GM21528 (cell line): ENCODE results near the gene EEF1AKMT3.

Experiments
- ATAC-seq: cut with Tn5 transposase; IDR thresholded peaks from one replicate; pipeline ENCODE4 v1.9.1; 2021; ENCODE audit warnings: mild to moderate bottlenecking, moderate library complexity; ENCODE audit not compliant: unreplicated experiment, low FRiP score

Gene EEF1AKMT3

GRCh38 chr12:57734591-57734990 is 37.8 kb upstream of the EEF1AKMT3 start:
- ATAC-seq = no peak

GRCh38 chr12:57735198-57735855 is 37.1 kb upstream of the EEF1AKMT3 start:
- ATAC-seq = no peak

DNA sequence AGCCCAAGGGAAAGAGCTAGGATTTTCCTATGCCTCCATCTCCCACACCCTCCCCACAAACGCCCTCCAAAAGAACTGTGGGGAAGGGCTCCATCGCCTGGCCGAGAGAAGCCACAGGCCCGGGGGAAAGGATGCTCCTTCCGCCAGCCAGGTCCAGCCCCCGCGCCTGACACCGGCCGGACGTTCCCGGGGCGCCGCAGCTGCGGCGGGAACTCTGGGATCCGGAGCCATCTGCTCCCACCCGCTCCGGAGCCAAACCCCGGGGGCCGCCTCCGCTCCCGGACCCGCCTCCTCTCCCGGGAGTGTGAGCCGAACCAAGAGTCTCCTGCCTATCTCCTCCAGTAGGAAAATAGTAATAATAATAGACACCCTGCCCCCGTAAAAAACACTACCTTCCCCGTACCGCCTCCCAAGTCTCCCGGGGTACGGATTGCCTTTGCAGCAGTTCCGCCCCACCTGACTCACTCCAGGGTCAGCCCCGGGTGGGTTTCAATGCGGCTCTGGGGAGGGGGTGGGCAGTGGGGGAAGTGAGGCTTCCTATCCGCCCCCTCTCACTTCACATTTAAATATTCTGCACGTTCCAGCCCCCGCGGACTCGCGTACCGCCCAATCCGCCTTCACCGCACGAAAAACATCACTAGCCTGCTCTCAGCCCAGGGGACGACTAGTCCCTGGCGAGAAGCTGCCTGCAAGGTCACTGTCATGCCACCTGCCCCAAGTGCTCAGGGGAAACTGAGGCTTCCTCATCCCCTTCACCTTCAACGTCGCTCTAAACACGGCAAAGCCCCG is 36.3 kb upstream of the EEF1AKMT3 start:
- ATAC-seq = no peak

DNA sequence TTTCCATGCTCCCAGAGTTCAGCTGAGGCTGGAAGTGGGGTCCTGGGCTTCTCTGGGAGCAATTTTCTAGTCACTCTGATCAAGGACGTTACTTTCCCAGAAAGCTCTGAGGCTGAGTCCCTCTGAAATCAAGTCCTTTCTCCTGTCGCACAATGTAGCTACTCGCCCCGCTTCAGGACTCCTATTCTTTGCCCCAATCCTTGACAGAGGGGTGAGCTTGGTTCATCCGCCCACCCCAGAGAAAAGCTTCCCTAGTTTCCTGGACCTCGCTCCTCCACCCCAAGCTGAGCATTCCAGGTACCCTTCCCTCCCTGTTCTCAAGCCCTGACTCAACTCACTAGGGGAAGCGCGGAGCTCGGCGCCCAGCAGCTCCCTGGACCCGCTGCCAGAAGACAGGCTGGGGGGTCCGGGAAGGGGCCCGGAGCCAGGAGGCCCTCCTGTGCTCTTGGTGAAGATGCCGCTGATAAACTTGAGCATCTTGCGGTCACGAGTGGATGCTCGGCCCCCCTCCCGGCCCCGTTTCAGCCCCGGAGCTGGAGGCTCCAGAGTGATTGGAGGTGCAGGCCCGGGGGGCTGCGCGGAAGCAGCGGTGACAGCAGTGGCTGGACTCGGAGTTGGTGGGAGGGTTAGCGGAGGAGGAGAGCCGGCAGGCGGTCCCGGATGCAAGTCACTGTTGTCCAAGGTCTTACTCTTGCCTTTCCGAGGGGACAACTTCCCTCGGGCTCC is 35.5 kb upstream of the EEF1AKMT3 start:
- no peak for ATAC-seq

DNA sequence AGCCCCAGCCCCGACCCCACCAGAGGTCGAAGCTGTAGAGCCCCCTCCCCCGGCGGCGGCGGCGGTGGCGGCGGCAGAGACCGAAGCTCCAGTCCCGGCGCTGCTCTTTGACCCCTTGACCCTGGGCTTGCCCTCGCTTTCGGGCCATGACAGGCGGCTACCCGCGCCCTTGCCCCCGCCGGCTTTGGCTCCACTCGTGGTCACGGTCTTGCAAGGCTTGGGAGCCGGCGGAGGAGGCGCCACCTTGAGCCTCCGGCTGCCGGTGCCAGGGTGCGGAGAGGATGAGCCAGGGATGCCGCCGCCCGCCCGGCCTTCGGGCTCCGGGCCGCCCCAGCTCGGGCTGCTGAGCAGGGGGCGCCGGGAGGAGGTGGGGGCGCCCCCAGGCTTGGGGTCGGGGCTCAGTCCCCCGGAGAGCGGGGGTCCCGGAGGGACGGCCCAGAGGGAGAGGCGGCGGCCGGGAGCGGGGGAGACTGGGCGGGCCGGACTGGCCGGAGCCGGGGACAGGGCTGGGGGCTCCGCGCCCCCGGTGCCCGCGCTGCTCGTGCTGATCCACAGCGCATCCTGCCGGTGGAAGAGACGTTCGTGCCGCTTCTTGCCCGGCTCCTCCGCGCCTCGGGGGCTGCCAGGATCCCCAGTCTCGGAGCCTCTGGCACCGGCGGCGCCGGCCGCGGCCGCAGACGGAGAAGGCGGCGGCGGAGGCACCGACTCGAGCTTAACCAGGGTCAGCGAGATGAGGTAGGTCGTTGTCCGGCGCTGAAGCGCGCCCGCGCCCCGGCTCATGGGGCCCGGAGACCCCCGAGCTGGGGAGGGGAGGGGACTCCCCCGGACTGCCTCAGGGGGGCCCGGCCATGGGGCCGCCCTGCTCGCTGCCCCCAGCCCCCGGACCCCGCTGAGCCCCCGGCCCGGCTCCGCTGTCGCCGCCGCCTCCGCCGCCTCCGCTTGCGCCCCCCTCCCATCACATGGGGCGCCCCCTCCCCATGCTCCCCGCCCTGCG is 34.6 kb upstream of the EEF1AKMT3 start:
- ATAC-seq = no peak

DNA sequence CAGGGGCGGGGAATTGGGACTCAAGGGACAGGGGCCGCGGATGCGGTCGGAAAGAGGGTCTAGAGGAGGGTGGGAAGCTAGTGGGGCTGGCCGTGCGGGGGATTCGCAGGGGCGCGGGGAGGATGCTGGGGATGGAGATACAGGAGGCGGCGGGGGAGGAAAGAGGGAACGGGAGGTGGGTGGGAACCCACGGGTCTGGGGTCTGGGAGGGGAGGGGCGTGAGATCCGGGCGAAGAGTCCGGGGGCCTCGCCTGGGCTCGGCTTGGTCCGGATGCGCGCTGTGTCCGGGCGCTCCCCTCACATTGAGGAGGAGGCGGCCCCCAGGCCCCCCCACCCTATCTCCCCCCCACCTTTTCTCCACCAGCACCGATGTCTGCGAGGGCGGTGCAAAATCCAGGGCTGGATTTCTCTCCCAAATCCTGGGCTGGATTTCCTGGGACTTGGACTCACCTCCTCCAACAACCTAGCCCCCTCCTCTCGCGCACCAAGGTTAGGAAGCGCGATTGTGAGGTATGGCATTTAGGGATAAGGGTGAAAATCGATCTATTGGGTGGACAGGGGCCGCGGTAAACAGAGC is 33.7 kb upstream of the EEF1AKMT3 start, which contains the start of gene AGAP2:
Gene AGAP2 (minus strand): TSS at position 82 of the 577 bp plus-strand sequence. CDS start 496 bp downstream, outside the sequence.
- ATAC-seq = no peak

DNA sequence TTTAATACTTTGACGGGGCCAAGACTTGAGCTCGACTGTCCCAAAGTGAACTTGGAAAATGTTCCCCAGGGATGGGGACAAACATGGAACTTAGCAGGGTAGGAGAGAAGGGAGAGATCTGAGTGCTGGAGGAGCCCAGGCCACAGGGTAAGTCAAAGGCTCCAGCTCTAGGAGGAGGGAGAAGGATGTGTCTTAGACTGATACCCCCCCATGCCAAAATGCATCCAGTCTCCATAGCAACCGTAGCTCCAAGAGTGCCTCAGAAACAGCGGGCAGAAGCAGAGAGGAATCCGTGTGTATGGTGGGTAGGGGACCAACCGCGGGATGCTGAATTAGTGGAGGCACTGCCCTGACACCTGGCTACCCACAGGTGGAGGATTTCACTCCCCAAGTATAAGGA is 33.0 kb upstream of the EEF1AKMT3 start:
- ATAC-seq = no peak

- no peak for ATAC-seq
Observed at GRCh38 chr12:57739914-57740538, 32.4 kb upstream of the EEF1AKMT3 start.

- ATAC-seq = peak; percentile 49
Observed at GRCh38 chr12:57740656-57741412, 31.6 kb upstream of the EEF1AKMT3 start.

GRCh38 chr12:57741413-57741789 is 31.0 kb upstream of the EEF1AKMT3 start:
- ATAC-seq = no peak

- ATAC-seq = peak; percentile 55
Observed at GRCh38 chr12:57741844-57742738, 30.3 kb upstream of the EEF1AKMT3 start.

GRCh38 chr12:57743769-57744168 is 28.6 kb upstream of the EEF1AKMT3 start:
- ATAC-seq = no peak

DNA sequence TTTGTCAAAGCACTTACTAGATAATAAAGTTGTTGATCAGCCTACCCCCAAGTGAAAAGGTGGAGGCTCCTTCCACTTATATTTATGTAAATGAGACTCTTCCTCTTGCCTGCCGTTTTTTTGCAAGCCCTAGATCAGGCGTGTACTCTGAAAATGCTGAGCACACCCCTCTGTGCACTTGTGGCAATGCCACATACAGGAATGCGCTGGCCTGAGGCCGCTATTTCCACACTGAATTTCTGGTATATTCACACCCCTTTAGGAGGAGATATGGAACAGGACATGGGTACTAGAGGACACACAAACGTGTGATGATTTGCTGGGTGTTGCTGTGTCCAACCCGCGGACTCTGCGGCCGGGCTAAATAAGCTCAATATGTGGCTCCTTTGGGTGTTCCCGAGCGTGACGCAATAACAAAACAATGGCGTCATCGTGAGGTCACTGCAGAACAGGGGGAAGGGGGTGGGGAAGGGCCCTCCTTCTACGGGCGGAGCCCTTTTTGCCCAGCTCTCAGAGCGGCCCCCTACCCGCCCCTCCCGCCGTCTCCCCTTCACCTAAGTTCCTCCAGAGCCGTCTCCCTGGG is 28.1 kb upstream of the EEF1AKMT3 start:
- ATAC-seq = peak; percentile 33

DNA sequence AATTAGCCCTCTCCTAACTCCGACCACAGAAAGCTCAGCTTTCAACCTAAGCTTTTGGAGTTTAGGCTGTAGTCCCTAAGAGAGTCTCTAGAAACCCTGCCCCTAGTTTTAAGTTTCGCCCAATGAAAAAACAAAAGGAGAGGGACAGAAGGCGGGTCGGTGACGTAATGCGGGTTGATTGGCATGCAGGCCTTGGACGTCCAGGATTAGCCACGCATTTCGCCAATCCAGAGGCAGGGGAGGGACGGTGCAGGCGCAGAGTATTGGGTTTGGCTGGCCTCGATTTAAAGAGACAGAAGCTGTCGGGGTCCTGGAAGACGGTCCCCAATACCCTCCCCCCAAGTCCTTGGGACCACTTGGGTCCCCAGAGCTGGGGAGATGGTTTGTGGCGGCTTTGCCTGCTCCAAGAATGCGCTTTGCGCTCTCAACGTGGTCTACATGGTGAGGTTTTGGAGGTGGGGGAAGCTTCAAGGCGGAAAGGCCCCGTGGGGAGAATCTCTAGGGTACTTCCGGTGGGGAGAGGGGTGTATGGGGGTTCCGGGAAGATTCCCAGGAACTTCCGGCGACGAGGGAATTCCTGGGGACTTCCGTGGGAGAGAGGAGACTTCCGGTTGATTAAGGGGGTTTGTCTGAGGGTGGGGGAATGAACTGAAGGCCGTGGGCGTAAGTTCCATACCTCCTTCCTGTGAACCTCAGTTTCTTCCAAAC is 27.5 kb upstream of the EEF1AKMT3 start, which contains the start of gene TSPAN31:
Gene TSPAN31 (plus strand): TSS at position 263 of the 708 bp plus-strand sequence. CDS start 116 bp downstream, at position 379.
- peak; percentile 80 for ATAC-seq

- ATAC-seq = no peak
Observed at GRCh38 chr12:57745485-57745881, 26.9 kb upstream of the EEF1AKMT3 start.

DNA sequence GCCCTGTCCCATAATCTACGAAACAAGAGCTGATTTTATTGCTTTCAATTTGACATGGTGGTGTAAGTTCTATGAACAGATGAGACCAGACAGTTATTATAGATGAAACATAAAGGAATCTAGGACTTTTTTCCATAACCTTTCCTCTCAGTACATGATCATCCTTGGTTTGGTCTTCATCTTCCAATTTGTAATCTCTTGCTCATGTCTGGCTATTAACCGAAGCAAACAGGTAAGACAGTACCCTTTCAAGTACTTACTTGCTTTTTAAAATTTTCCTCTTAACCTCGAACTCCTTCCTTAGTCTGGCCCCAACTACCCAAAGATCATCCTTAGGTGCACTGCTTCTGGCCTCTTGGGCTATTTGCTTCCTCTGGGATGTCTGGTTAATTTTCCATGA is 26.4 kb upstream of the EEF1AKMT3 start:
- no peak for ATAC-seq
